Measurements from ENCODE around the gene ZNF469.
A peak's percentile ranks its signal among the peaks of the same experiment; 100 is the strongest.

Gene ZNF469

GRCh38 chr16:88382491-88383400, at the start of gene ZNF469:
ZNF469 (plus strand) TSS chr16:88382959; CDS start chr16:88427471, 44,512 bp downstream.
- Histone ChIP-seq H3K4me1 (ENCODE audit: insufficient read depth, low read length) (no peaks in the 10 kb centered on the region), H3K9me3 (ENCODE audit: low read length) (no peaks in the 10 kb centered on the region), H3K4me3 (ENCODE audit: low read depth in 1 of 2, low read length in 2 of 2) (peak within 1 kb of the TSS in 1 of 2 donors; percentile 35), H3K27me3 (ENCODE audit: control insufficient read depth in 1 of 2, insufficient read depth in 2 of 2, low read length in 2 of 2) (peaks cover 5 to 54% of the 10 kb centered on the region in 2 donors), H3K9ac (ENCODE audit: low read length) (no peak within 1 kb of the TSS), H3K27ac (ENCODE audit: low read depth, low read length) (no peak within 1 kb of the TSS), H3K36me3 (ENCODE audit: insufficient read depth, low read length) (no peaks in the 10 kb centered on the region)

GRCh38 chr16:88333848-88334777, 48.6 kb upstream of the ZNF469 start:
- no peak overlapping the region for H3K4me3 ChIP-seq (ENCODE audit: low read depth in 1 of 2, low read length in 2 of 2)
- no peaks in the 10 kb centered on the region for H3K36me3 ChIP-seq (ENCODE audit: insufficient read depth, low read length)
- H3K27me3 ChIP-seq (ENCODE audit: control insufficient read depth in 1 of 2, insufficient read depth in 2 of 2, low read length in 2 of 2): no peaks in the 10 kb centered on the region
- no peak overlapping the region for H3K27ac ChIP-seq (ENCODE audit: low read depth, low read length)
- H3K9ac ChIP-seq (ENCODE audit: low read length): no peak overlapping the region
- H3K9me3 ChIP-seq (ENCODE audit: low read length): no peaks in the 10 kb centered on the region
- H3K4me1 ChIP-seq (ENCODE audit: insufficient read depth, low read length): no peaks in the 10 kb centered on the region

GRCh38 chr16:88334778-88335720, 47.7 kb upstream of the ZNF469 start:
- Histone ChIP-seq H3K4me1 (ENCODE audit: insufficient read depth, low read length) (no peaks in the 10 kb centered on the region), H3K36me3 (ENCODE audit: insufficient read depth, low read length) (no peaks in the 10 kb centered on the region), H3K4me3 (ENCODE audit: low read depth in 1 of 2, low read length in 2 of 2) (no peak overlapping the region), H3K27ac (ENCODE audit: low read depth, low read length) (no peak overlapping the region), H3K27me3 (ENCODE audit: control insufficient read depth in 1 of 2, insufficient read depth in 2 of 2, low read length in 2 of 2) (no peaks in the 10 kb centered on the region), H3K9ac (ENCODE audit: low read length) (no peak overlapping the region), H3K9me3 (ENCODE audit: low read length) (no peaks in the 10 kb centered on the region)

- no peaks in the 10 kb centered on the region for H3K9me3 ChIP-seq (ENCODE audit: low read length)
- no peaks in the 10 kb centered on the region for H3K27me3 ChIP-seq (ENCODE audit: control insufficient read depth in 1 of 2, insufficient read depth in 2 of 2, low read length in 2 of 2)
- no peak overlapping the region for H3K9ac ChIP-seq (ENCODE audit: low read length)
- H3K36me3 ChIP-seq (ENCODE audit: insufficient read depth, low read length): no peaks in the 10 kb centered on the region
- H3K4me3 ChIP-seq (ENCODE audit: low read depth in 1 of 2, low read length in 2 of 2): no peak overlapping the region
- no peak overlapping the region for H3K27ac ChIP-seq (ENCODE audit: low read depth, low read length)
- H3K4me1 ChIP-seq (ENCODE audit: insufficient read depth, low read length): no peaks in the 10 kb centered on the region
Measured at GRCh38 chr16:88337021-88337420, 45.7 kb upstream of the ZNF469 start.

GRCh38 chr16:88337538-88337937, 45.2 kb upstream of the ZNF469 start:
- Histone ChIP-seq H3K9me3 (ENCODE audit: low read length) (no peaks in the 10 kb centered on the region), H3K27ac (ENCODE audit: low read depth, low read length) (no peak overlapping the region), H3K36me3 (ENCODE audit: insufficient read depth, low read length) (no peaks in the 10 kb centered on the region), H3K4me1 (ENCODE audit: insufficient read depth, low read length) (no peaks in the 10 kb centered on the region), H3K9ac (ENCODE audit: low read length) (no peak overlapping the region), H3K4me3 (ENCODE audit: low read depth in 1 of 2, low read length in 2 of 2) (no peak overlapping the region), H3K27me3 (ENCODE audit: control insufficient read depth in 1 of 2, insufficient read depth in 2 of 2, low read length in 2 of 2) (no peaks in the 10 kb centered on the region)

- Histone ChIP-seq H3K9me3 (ENCODE audit: low read length) (no peaks in the 10 kb centered on the region), H3K36me3 (ENCODE audit: insufficient read depth, low read length) (no peaks in the 10 kb centered on the region), H3K27ac (ENCODE audit: low read depth, low read length) (no peak overlapping the region), H3K27me3 (ENCODE audit: control insufficient read depth in 1 of 2, insufficient read depth in 2 of 2, low read length in 2 of 2) (no peaks in the 10 kb centered on the region), H3K4me3 (ENCODE audit: low read depth in 1 of 2, low read length in 2 of 2) (no peak overlapping the region), H3K9ac (ENCODE audit: low read length) (no peak overlapping the region), H3K4me1 (ENCODE audit: insufficient read depth, low read length) (no peaks in the 10 kb centered on the region)
Measured at GRCh38 chr16:88338111-88338510, 44.6 kb upstream of the ZNF469 start.

- no peaks in the 10 kb centered on the region for H3K36me3 ChIP-seq (ENCODE audit: insufficient read depth, low read length)
- H3K4me3 ChIP-seq (ENCODE audit: low read depth in 1 of 2, low read length in 2 of 2): no peak overlapping the region
- no peaks in the 10 kb centered on the region for H3K4me1 ChIP-seq (ENCODE audit: insufficient read depth, low read length)
- H3K27ac ChIP-seq (ENCODE audit: low read depth, low read length): no peak overlapping the region
- H3K9me3 ChIP-seq (ENCODE audit: low read length): no peaks in the 10 kb centered on the region
- H3K9ac ChIP-seq (ENCODE audit: low read length): no peak overlapping the region
- no peaks in the 10 kb centered on the region for H3K27me3 ChIP-seq (ENCODE audit: control insufficient read depth in 1 of 2, insufficient read depth in 2 of 2, low read length in 2 of 2)
Measured at GRCh38 chr16:88338896-88339295, 43.9 kb upstream of the ZNF469 start.

- Histone ChIP-seq H3K9me3 (ENCODE audit: low read length) (no peaks in the 10 kb centered on the region), H3K27me3 (ENCODE audit: control insufficient read depth in 1 of 2, insufficient read depth in 2 of 2, low read length in 2 of 2) (no peaks in the 10 kb centered on the region), H3K27ac (ENCODE audit: low read depth, low read length) (no peak overlapping the region), H3K9ac (ENCODE audit: low read length) (no peak overlapping the region), H3K36me3 (ENCODE audit: insufficient read depth, low read length) (no peaks in the 10 kb centered on the region), H3K4me1 (ENCODE audit: insufficient read depth, low read length) (no peaks in the 10 kb centered on the region), H3K4me3 (ENCODE audit: low read depth in 1 of 2, low read length in 2 of 2) (no peak overlapping the region)
Measured at GRCh38 chr16:88339930-88340754, 42.6 kb upstream of the ZNF469 start.

- no peaks in the 10 kb centered on the region for H3K36me3 ChIP-seq (ENCODE audit: insufficient read depth, low read length)
- H3K27me3 ChIP-seq (ENCODE audit: control insufficient read depth in 1 of 2, insufficient read depth in 2 of 2, low read length in 2 of 2): no peaks in the 10 kb centered on the region
- H3K4me1 ChIP-seq (ENCODE audit: insufficient read depth, low read length): no peaks in the 10 kb centered on the region
- no peaks in the 10 kb centered on the region for H3K9me3 ChIP-seq (ENCODE audit: low read length)
- no peak overlapping the region for H3K27ac ChIP-seq (ENCODE audit: low read depth, low read length)
- H3K9ac ChIP-seq (ENCODE audit: low read length): no peak overlapping the region
- H3K4me3 ChIP-seq (ENCODE audit: low read depth in 1 of 2, low read length in 2 of 2): no peak overlapping the region
Measured at GRCh38 chr16:88340755-88341150, 42.0 kb upstream of the ZNF469 start.

GRCh38 chr16:88341551-88342290, 41.0 kb upstream of the ZNF469 start:
- no peaks in the 10 kb centered on the region for H3K27me3 ChIP-seq (ENCODE audit: control insufficient read depth in 1 of 2, insufficient read depth in 2 of 2, low read length in 2 of 2)

More at GRCh38 chr16:88341551-88342290, 41.0 kb upstream of the ZNF469 start:
- no peaks in the 10 kb centered on the region for H3K4me1 ChIP-seq (ENCODE audit: insufficient read depth, low read length)
- H3K27ac ChIP-seq (ENCODE audit: low read depth, low read length): no peak overlapping the region
- H3K36me3 ChIP-seq (ENCODE audit: insufficient read depth, low read length): no peaks in the 10 kb centered on the region
- H3K4me3 ChIP-seq (ENCODE audit: low read depth in 1 of 2, low read length in 2 of 2): no peak overlapping the region
- H3K9me3 ChIP-seq (ENCODE audit: low read length): no peaks in the 10 kb centered on the region
- no peak overlapping the region for H3K9ac ChIP-seq (ENCODE audit: low read length)
